Measurements from ENCODE around the gene DENND1A.
"Not testable (repeated sequence)": the region's sequence is repeated elsewhere in the genome, so short reads cannot be mapped to it uniquely, and the experiment has no call there.

The DENND1A gene

GRCh38 chr9:123445981-123446610, 483.8 kb downstream of the DENND1A start:
- no peak for DNase-seq

GRCh38 chr9:123445116-123445515, 484.8 kb downstream of the DENND1A start:
- DNase-seq, result no peak

- no peak for DNase-seq
Measured at GRCh38 chr9:123441769-123442168, 488.2 kb downstream of the DENND1A start.

GRCh38 chr9:123440256-123440655, 489.7 kb downstream of the DENND1A start:
- no peak for DNase-seq

- no peak for DNase-seq
Measured at GRCh38 chr9:123438821-123439220, 491.1 kb downstream of the DENND1A start.

GRCh38 chr9:123438321-123438720, 491.6 kb downstream of the DENND1A start:
- no peak for DNase-seq

- DNase-seq, result no peak
Measured at GRCh38 chr9:123437201-123437600, 492.7 kb downstream of the DENND1A start.

- DNase-seq, result no peak
Measured at GRCh38 chr9:123435471-123435870, 494.5 kb downstream of the DENND1A start.

- no peak for DNase-seq
Measured at GRCh38 chr9:123434619-123435240, 495.2 kb downstream of the DENND1A start.

GRCh38 chr9:123432331-123433236, 497.3 kb downstream of the DENND1A start:
- no peak for DNase-seq

GRCh38 chr9:123431581-123431980, 498.3 kb downstream of the DENND1A start:
- no peak for DNase-seq

- DNase-seq, result not testable (repeated sequence)
Measured at GRCh38 chr9:123428450-123428849, 501.5 kb downstream of the DENND1A start.

- DNase-seq, result no peak
Measured at GRCh38 chr9:123426406-123426805, 503.5 kb downstream of the DENND1A start.

- no peak for DNase-seq
Measured at GRCh38 chr9:123425836-123426365, 504.0 kb downstream of the DENND1A start.

- no peak for DNase-seq
Measured at GRCh38 chr9:123425261-123425821, 504.6 kb downstream of the DENND1A start.

GRCh38 chr9:123424552-123425225, 505.2 kb downstream of the DENND1A start:
- no peak for DNase-seq

- DNase-seq, result no peak
Measured at GRCh38 chr9:123424131-123424530, 505.8 kb downstream of the DENND1A start.

GRCh38 chr9:123423311-123423640, 506.6 kb downstream of the DENND1A start:
- no peak for DNase-seq

GRCh38 chr9:123422635-123423310, 507.2 kb downstream of the DENND1A start:
- DNase-seq, result no peak

- DNase-seq, result no peak
Measured at GRCh38 chr9:123421801-123422455, 508.0 kb downstream of the DENND1A start.

GRCh38 chr9:123421186-123421585, 508.7 kb downstream of the DENND1A start:
- DNase-seq, result no peak
